ENCODE measurements around the gene ETNPPL.

The ETNPPL gene

DNA sequence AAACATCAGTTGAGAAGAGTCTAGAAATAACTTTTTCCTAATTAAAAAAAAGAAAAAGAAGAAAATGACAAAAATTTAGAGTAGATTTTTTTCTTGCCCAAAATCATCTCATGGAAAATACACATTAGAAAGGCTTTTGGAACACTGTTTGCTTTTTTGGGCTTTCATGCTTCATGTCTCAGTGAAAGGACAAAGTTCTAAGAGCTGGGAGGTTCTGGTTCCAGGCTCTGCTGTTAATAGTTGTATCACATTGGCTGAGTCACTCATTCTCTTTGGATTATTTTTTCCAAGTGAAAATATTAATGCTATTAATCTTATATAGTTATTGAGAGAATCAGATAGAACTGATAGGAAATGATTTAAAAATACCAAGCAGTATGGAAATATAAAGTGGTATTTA, 32.9 kb upstream of the ETNPPL start:
- TF ChIP-seq CTCF (IDR thresholded peaks at IDR 0.05; ENCODE audit: insufficient read depth, low read length, missing control alignments): no peak
- POLR2A ChIA-PET: no interaction called here
- DNase-seq (ENCODE audit: low read depth, low spot score): no peak
- CTCF ChIA-PET: no interaction called here
- H3K4me3 ChIP-seq (ENCODE audit: low read depth, low read length): no peak overlapping the region

DNA sequence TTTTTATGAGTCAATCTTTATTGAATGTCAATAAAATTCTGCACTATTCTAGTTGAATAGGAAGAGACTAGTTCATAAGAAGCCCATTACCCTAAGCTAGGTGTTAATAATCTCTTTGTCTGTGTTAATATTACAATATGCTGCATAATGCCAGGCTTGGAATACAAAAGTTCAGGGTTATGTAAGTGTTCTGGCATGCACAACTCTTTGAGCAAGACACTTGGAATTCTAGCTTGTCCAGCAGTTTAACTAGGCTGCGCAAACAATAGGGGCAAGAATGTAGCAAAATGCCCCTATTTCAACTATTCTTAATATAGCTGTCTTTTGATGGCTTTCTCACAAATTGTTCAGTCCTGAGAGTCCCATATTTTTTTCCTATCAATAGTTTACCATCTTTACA, 31.3 kb upstream of the ETNPPL start:
- ChIA-PET POLR2A (interaction anchor here (0.8 kb wide), 1 partner anchor 11 kb away, joined by 3 read pairs; no protein-coding TSS in a partner anchor), CTCF (interaction anchor here (1.2 kb wide), 1 partner anchor 612 kb away, joined by 4 read pairs; no protein-coding TSS in a partner anchor)
- DNase-seq (ENCODE audit: low read depth, low spot score): no peak
- no peak overlapping the region for H3K4me3 ChIP-seq (ENCODE audit: low read depth, low read length)
- no peak for TF ChIP-seq CTCF (IDR thresholded peaks at IDR 0.05; ENCODE audit: insufficient read depth, low read length, missing control alignments)

GRCh38 chr4:108793415-108793814, 30.6 kb upstream of the ETNPPL start:
- H3K4me3 ChIP-seq (ENCODE audit: low read depth, low read length): no peak overlapping the region
- POLR2A ChIA-PET: no interaction called here
- no peak for DNase-seq (ENCODE audit: low read depth, low spot score)
- CTCF ChIA-PET: interaction anchor here (1.2 kb wide), 1 partner anchor 613 kb away, joined by 4 read pairs; no protein-coding TSS in a partner anchor
- no peak for TF ChIP-seq CTCF (IDR thresholded peaks at IDR 0.05; ENCODE audit: insufficient read depth, low read length, missing control alignments)

GRCh38 chr4:108788731-108789130, 25.9 kb upstream of the ETNPPL start:
- no peak for TF ChIP-seq CTCF (IDR thresholded peaks at IDR 0.05; ENCODE audit: insufficient read depth, low read length, missing control alignments)
- ChIA-PET CTCF (no interaction called here), POLR2A (no interaction called here)
- DNase-seq (ENCODE audit: low read depth, low spot score): no peak
- no peak overlapping the region for H3K4me3 ChIP-seq (ENCODE audit: low read depth, low read length)

DNA sequence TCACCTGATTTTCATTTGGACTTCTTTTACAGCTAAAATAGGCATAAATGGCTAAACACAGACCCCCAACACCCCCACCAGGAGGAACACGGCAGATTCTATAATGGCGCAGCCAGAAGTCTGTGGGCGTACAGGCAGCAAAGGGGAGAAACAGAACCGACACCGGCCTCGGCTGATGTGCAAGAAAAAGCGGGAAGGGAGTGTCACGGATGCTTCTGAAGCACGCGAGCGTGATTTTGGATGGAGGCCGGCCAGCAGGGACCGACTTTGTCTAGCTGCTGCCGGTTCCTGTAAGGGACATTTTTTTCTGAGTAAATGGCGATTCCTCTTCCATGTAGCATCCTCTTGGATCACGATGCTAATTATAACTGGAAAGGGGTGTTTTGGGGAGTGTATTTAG, 24.9 kb upstream of the ETNPPL start:
- H3K4me3 ChIP-seq (ENCODE audit: low read depth, low read length): no peak overlapping the region
- CTCF ChIA-PET: no interaction called here
- DNase-seq (ENCODE audit: low read depth, low spot score): no peak

DNA sequence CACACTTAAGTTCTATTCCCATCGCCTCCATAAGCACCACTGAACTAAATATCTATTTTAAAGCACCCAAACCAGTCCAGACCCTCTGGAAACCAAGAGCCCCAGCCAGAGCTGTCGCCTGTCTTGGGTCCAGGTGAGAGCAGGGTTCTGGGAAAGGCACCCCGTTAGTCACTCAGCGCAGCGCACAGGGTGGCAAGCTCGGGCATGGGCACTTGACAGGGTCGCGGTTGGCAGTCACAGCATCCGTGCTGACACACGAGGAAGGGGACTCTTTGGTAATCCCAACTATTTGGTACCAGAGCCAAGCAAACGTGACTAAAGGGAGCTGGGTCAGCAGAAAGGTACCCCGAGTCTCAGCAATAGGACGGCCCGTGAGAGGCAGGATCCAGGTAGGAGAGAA, 24.3 kb upstream of the ETNPPL start:
- no peak for DNase-seq (ENCODE audit: low read depth, low spot score)
- H3K4me3 ChIP-seq (ENCODE audit: low read depth, low read length): no peak overlapping the region
- ChIA-PET CTCF (no interaction called here), POLR2A (no interaction called here)
- no peak for TF ChIP-seq CTCF (IDR thresholded peaks at IDR 0.05; ENCODE audit: insufficient read depth, low read length, missing control alignments)

More for the DNA sequence above, 24.9 kb upstream of the ETNPPL start:
- TF ChIP-seq CTCF (IDR thresholded peaks at IDR 0.05; ENCODE audit: insufficient read depth, low read length, missing control alignments): no peak
- POLR2A ChIA-PET: no interaction called here
